ENCODE measurements around the gene CAPN13. TPM values are rescaled to one million over a fixed set of nuclear protein-coding genes. Genes with fewer than 3 reads are reported as not detected.

The CAPN13 gene
- total RNA-seq, 1 donor from 2014 or later, result not detected

DNA sequence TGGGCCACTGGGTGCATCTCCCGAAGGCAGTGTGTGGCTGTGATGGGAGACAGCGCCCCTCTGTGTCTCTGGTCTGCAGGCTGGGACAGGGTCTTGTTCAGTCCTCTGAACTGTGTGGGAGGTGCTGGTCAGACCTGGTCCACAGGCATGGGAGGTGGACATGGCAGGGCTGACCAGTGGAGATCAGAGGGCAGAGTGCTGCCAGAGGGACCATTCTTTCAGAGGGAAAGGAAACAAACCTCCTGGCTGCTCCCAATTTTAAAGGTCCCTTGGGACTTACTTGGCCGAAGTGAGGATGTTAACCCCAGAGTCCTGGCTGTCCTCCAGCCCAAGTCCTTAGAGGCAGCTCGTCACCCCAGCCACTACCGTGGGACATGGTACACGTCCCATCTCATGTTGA is 4.0 kb downstream of the CAPN13 start:
- Mint-ChIP-seq H3K36me3 (no peaks in the 10 kb centered on the region), H3K4me1 (peaks cover 10% of the 10 kb centered on the region), H3K9me3 (no peaks in the 10 kb centered on the region), H3K27me3 (ENCODE audit: low read depth) (peaks cover 3% of the 10 kb centered on the region), H3K4me3 (no peak overlapping the region), H3K27ac (no peak overlapping the region)
- TF ChIP-seq, protein P1, sequence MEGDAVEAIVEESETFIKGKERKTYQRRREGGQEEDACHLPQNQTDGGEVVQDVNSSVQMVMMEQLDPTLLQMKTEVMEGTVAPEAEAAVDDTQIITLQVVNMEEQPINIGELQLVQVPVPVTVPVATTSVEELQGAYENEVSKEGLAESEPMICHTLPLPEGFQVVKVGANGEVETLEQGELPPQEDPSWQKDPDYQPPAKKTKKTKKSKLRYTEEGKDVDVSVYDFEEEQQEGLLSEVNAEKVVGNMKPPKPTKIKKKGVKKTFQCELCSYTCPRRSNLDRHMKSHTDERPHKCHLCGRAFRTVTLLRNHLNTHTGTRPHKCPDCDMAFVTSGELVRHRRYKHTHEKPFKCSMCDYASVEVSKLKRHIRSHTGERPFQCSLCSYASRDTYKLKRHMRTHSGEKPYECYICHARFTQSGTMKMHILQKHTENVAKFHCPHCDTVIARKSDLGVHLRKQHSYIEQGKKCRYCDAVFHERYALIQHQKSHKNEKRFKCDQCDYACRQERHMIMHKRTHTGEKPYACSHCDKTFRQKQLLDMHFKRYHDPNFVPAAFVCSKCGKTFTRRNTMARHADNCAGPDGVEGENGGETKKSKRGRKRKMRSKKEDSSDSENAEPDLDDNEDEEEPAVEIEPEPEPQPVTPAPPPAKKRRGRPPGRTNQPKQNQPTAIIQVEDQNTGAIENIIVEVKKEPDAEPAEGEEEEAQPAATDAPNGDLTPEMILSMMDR (IDR thresholded peaks at IDR 0.05; ENCODE audit: unreplicated experiment), result no peak
- DNase-seq (ENCODE audit: low spot score in 2 of 2, unreplicated experiment in 2 of 2), result no peak

GRCh38 chr2:30802611-30803010 is 4.6 kb downstream of the CAPN13 start:
- no peak overlapping the region for H3K27ac Mint-ChIP-seq
- no peak for DNase-seq (ENCODE audit: low spot score in 2 of 2, unreplicated experiment in 2 of 2)
- H3K4me3 Mint-ChIP-seq, result no peak overlapping the region
- TF ChIP-seq, protein P1 (IDR thresholded peaks at IDR 0.05; ENCODE audit: unreplicated experiment), result no peak
- peaks cover 3% of the 10 kb centered on the region for H3K27me3 Mint-ChIP-seq (ENCODE audit: low read depth)
- H3K36me3 Mint-ChIP-seq, result no peaks in the 10 kb centered on the region
- no peaks in the 10 kb centered on the region for H3K9me3 Mint-ChIP-seq
- H3K4me1 Mint-ChIP-seq, result peaks cover 11% of the 10 kb centered on the region

GRCh38 chr2:30801821-30802455 is 5.3 kb downstream of the CAPN13 start:
- Mint-ChIP-seq H3K27ac (no peak overlapping the region), H3K36me3 (no peaks in the 10 kb centered on the region), H3K27me3 (ENCODE audit: low read depth) (peaks cover 3% of the 10 kb centered on the region), H3K4me1 (peaks cover 11% of the 10 kb centered on the region), H3K9me3 (no peaks in the 10 kb centered on the region), H3K4me3 (no peak overlapping the region)
- no peak for DNase-seq (ENCODE audit: low spot score in 2 of 2, unreplicated experiment in 2 of 2)
- TF ChIP-seq, protein P1 (IDR thresholded peaks at IDR 0.05; ENCODE audit: unreplicated experiment), result no peak

DNA sequence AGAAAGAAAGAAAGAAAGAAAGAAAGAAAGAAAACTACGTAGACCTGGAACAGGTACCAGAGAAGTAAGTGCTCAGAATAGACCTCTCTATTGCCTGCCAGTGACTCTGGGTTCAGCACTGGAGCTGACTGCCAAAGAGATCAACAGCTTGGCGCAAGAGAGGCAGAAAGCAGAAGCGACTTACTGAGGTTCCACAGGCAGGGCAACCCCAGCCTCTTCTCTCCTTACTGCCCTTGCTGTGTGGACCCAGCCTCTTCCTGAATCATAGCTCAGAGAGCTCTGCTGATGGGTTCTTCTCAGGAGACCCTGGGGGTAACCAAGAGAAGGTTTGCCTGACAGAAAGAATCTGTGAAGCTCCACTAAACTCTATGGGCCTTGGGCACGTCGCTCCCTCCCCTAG is 7.1 kb downstream of the CAPN13 start:
- TF ChIP-seq, protein P1 (IDR thresholded peaks at IDR 0.05; ENCODE audit: unreplicated experiment), result no peak
- H3K4me1 Mint-ChIP-seq, result peaks cover 15% of the 10 kb centered on the region
- H3K4me3 Mint-ChIP-seq, result no peak overlapping the region
- H3K27me3 Mint-ChIP-seq (ENCODE audit: low read depth), result peaks cover 1% of the 10 kb centered on the region
- no peaks in the 10 kb centered on the region for H3K36me3 Mint-ChIP-seq
- no peak for DNase-seq (ENCODE audit: low spot score in 2 of 2, unreplicated experiment in 2 of 2)
- H3K27ac Mint-ChIP-seq, result no peak overlapping the region
- no peaks in the 10 kb centered on the region for H3K9me3 Mint-ChIP-seq

GRCh38 chr2:30799366-30799765 is 7.9 kb downstream of the CAPN13 start:
- Mint-ChIP-seq H3K9me3 (no peaks in the 10 kb centered on the region), H3K27me3 (ENCODE audit: low read depth) (peaks cover 1% of the 10 kb centered on the region), H3K27ac (no peak overlapping the region), H3K36me3 (no peaks in the 10 kb centered on the region), H3K4me3 (no peak overlapping the region), H3K4me1 (peaks cover 15% of the 10 kb centered on the region)
- TF ChIP-seq, protein P1 (IDR thresholded peaks at IDR 0.05; ENCODE audit: unreplicated experiment), result no peak
- no peak for DNase-seq (ENCODE audit: low spot score in 2 of 2, unreplicated experiment in 2 of 2)
